Measurements from ENCODE around the gene WRAP53.

WRAP53 gene

GRCh38 chr17:7715936-7716886 is 27.9 kb downstream of the WRAP53 start:
- peak overlapping the region; percentile 62 for H3K4me3 ChIP-seq (ENCODE audit: control insufficient read depth, low read depth, low read length)
- DNase-seq (ENCODE audit: low read depth) = no peak
- no peak for TF ChIP-seq CTCF (conservative IDR thresholded peaks at IDR 0.05; ENCODE audit: control insufficient read depth, insufficient read depth, low read depth, low read length)

- H3K4me3 ChIP-seq (ENCODE audit: control insufficient read depth, low read depth, low read length) = peak within 1 kb of the TSS; percentile 62
- peak; percentile 36 for TF ChIP-seq CTCF (conservative IDR thresholded peaks at IDR 0.05; ENCODE audit: control insufficient read depth, insufficient read depth, low read depth, low read length)
- DNase-seq (ENCODE audit: low read depth) = peak; percentile 84
Observed at GRCh38 chr17:7716901-7717755, 28.9 kb downstream of the WRAP53 start, which contains the start of gene DNAH2. Gene DNAH2, plus strand, starts transcription at chr17:7717744. Its CDS starts 1,991 bp downstream, at chr17:7719735.

DNA sequence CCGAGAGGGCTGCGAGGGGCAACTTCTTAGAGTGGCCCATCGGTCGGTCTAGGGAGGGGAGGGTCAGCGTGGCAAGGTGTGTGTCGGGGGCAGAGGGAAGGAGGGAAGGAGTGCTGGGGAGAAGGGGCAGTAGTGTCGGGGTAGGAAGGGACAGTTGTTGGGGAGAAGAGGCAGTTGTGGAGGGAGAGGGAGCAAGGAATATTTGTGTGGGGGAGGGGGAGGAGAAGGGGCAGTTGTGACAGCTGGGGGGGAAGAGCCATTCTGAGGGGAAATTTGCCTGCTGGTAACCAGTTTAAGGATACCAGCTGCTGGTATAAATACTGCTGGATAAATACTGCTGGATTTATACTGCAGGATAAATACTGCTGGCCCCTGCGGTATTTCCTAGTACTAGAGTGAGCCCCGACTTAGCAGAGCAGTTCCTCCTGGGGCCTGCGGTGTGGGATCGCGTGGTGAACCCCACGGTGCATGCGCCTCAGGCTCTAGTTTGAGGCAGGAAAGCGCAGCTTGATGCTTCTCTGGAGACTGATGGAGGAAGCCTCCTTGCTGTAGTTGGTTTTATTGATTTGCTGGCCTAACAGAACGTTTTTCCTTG is 29.6 kb downstream of the WRAP53 start:
- no peak for TF ChIP-seq CTCF (conservative IDR thresholded peaks at IDR 0.05; ENCODE audit: control insufficient read depth, insufficient read depth, low read depth, low read length)
- H3K4me3 ChIP-seq (ENCODE audit: control insufficient read depth, low read depth, low read length) = peak overlapping the region; percentile 62
- no peak for DNase-seq (ENCODE audit: low read depth)

DNA sequence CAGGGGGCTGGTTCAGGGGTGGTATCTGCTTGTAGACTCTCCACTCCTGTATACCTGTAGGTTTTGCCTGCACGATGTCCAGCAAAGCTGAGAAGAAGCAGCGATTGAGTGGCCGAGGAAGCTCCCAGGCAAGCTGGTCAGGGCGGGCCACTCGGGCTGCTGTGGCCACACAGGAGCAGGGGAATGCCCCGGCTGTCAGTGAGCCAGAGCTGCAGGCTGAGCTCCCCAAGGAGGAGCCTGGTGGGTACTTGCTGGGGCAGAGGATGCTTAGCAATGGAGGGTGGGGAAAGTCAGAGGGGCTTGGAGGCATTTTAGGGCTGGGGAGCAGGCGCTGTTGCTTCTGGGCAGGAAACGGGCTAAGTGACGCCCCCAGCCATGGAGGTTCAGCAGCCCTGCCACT is 31.4 kb downstream of the WRAP53 start:
- DNase-seq (ENCODE audit: low read depth) = no peak
- no peak for TF ChIP-seq CTCF (conservative IDR thresholded peaks at IDR 0.05; ENCODE audit: control insufficient read depth, insufficient read depth, low read depth, low read length)
- no peak overlapping the region for H3K4me3 ChIP-seq (ENCODE audit: control insufficient read depth, low read depth, low read length)

DNA sequence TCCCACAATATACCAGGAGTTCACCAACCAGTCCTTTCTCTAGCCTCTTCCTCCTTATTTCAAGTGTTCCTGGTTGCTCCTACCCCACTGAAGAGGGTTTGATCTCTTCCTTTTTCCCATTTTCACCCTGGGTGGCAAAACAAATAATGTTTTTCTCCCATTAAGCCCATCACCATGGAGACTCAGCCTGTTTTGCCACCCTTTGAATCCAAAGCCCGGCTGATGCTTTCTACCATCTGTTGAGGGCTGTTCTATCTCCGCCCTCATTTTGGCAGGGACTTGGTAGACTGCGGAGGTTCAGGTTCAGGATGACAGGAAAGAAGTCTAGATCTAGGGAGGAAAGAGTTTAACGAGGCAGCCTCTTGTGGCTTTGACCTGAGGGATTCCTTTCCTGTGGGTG is 31.8 kb downstream of the WRAP53 start:
- no peak for TF ChIP-seq CTCF (conservative IDR thresholded peaks at IDR 0.05; ENCODE audit: control insufficient read depth, insufficient read depth, low read depth, low read length)
- no peak for DNase-seq (ENCODE audit: low read depth)
- no peak overlapping the region for H3K4me3 ChIP-seq (ENCODE audit: control insufficient read depth, low read depth, low read length)

- DNase-seq (ENCODE audit: low read depth) = no peak
- H3K4me3 ChIP-seq (ENCODE audit: control insufficient read depth, low read depth, low read length) = no peak overlapping the region
- TF ChIP-seq CTCF (conservative IDR thresholded peaks at IDR 0.05; ENCODE audit: control insufficient read depth, insufficient read depth, low read depth, low read length) = no peak
Observed at GRCh38 chr17:7721612-7722011, 33.3 kb downstream of the WRAP53 start.
